ENCODE data around the gene RNLS.

- TF ChIP-seq POLR2AphosphoS5 (IDR thresholded peaks at IDR 0.05; ENCODE audit: low read depth, low read length), result no peak
- TF ChIP-seq REST (IDR thresholded peaks at IDR 0.05; ENCODE audit: insufficient read depth in 1 of 2, low read depth in 2 of 2, low read length in 2 of 2), result no peak
- TF ChIP-seq TAF1 (IDR thresholded peaks at IDR 0.05; ENCODE audit: borderline replicate concordance, insufficient read depth, low read length), result no peak
- TF ChIP-seq FOXP2 (optimal IDR thresholded peaks at IDR 0.05; ENCODE audit: borderline replicate concordance, extremely low read depth, extremely low read length, insufficient read depth), result no peak
Observed at GRCh38 chr10:88428976-88429375, 154.1 kb downstream of the RNLS start.

Data from PFSK-1 (cell line).